Measurements from ENCODE around the gene CKAP2L.
A peak's percentile ranks its signal among the peaks of the same experiment; 100 is the strongest.

Gene CKAP2L

DNA sequence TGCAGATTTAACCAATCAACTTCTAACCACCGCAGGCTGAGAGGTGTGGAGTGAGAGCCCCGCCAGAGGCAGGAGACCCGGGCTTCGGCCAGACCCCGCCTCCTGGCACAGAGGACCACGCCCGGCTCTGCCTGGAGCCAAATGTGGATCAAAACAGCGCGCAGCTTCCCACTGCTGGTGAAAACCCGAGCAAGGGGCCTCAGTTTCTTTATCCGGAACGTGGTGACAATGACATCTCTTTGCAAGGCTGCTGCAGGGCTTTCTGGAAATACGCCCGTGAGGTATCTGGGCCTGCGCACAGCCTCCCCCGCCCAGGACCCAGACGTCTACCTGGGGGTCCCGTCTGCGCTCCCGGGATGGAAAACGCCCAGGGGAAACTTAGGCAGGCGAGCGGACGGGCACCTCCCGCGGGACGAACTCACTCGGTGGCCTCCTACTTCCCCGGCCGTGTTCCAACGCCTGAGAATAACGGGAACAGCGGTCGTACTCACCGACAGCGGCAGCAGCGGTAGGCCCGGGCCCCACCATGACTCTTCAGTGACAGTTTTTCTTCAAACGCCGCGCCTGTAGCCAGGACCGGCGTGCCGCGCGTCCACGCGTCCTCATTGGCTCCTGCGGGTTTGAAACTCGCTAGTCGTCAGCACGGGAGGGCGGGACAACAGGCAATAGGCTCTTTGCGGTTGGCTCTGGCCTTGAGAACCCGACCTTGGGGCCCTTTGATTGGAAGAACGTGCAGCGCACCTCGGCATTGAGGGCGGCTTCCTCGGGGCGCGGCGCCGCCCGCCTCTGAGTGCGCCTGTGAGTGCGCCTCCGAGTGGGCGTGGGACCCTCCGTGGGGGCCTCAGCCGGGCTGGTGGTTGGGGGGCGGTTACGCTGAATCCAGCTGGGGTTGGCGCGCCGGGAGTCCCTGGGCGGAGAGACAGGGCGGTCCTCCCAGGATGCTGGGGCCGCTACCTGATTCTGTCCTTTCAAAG, at the start of gene CKAP2L:
Gene CKAP2L (minus strand): TSS at position 539 of the 974 bp plus-strand sequence. CDS start 11 bp downstream, at position 528.
- H3K4me1 Mint-ChIP-seq (ENCODE audit: low read depth): peaks cover 50% of the 10 kb centered on the region
- no peaks in the 10 kb centered on the region for H3K27me3 Mint-ChIP-seq
- H3K4me3 Mint-ChIP-seq: peak within 1 kb of the TSS; percentile 97
- intact Hi-C loops (cut with micrococcal nuclease): loop anchor here (10.0 kb wide), 1 partner anchor 50 kb away; no protein-coding TSS in a partner anchor
- H3K9me3 Mint-ChIP-seq: no peaks in the 10 kb centered on the region
- peaks cover 9% of the 10 kb centered on the region for H3K36me3 Mint-ChIP-seq (ENCODE audit: low read depth)
- peak within 1 kb of the TSS; percentile 82 for H3K27ac Mint-ChIP-seq

GRCh38 chr2:112813280-112813966, 49.0 kb upstream of the CKAP2L start:
- peaks cover 33% of the 10 kb centered on the region for H3K4me1 Mint-ChIP-seq (ENCODE audit: low read depth)
- H3K4me3 Mint-ChIP-seq: no peak overlapping the region
- no peak overlapping the region for H3K27ac Mint-ChIP-seq
- no peaks in the 10 kb centered on the region for H3K27me3 Mint-ChIP-seq
- intact Hi-C loops (cut with micrococcal nuclease): loop anchor here (10.0 kb wide), 1 partner anchor 49 kb away; the partner anchor contains the start of gene CKAP2L
- H3K36me3 Mint-ChIP-seq (ENCODE audit: low read depth): no peaks in the 10 kb centered on the region
- H3K9me3 Mint-ChIP-seq: no peaks in the 10 kb centered on the region

GRCh38 chr2:112812318-112813267, 48.2 kb upstream of the CKAP2L start:
- H3K27ac Mint-ChIP-seq: peak overlapping the region; percentile 33
- H3K4me1 Mint-ChIP-seq (ENCODE audit: low read depth): peaks cover 33% of the 10 kb centered on the region
- H3K27me3 Mint-ChIP-seq: no peaks in the 10 kb centered on the region
- no peak overlapping the region for H3K4me3 Mint-ChIP-seq
- H3K36me3 Mint-ChIP-seq (ENCODE audit: low read depth): peaks cover 1% of the 10 kb centered on the region
- intact Hi-C loops (cut with micrococcal nuclease): loop anchor here (10.0 kb wide), 1 partner anchor 48 kb away; the partner anchor contains the start of gene CKAP2L
- peaks cover 2% of the 10 kb centered on the region for H3K9me3 Mint-ChIP-seq

- Mint-ChIP-seq H3K27ac (peak overlapping the region; percentile 33), H3K4me3 (no peak overlapping the region), H3K27me3 (no peaks in the 10 kb centered on the region), H3K36me3 (ENCODE audit: low read depth) (peaks cover 8% of the 10 kb centered on the region), H3K9me3 (peaks cover 10% of the 10 kb centered on the region), H3K4me1 (ENCODE audit: low read depth) (peaks cover 33% of the 10 kb centered on the region)
- intact Hi-C loops (cut with micrococcal nuclease): loop anchor here (10.0 kb wide), 1 partner anchor 47 kb away; the partner anchor contains the start of gene CKAP2L
These were observed 47.5 kb upstream of the CKAP2L start for GRCh38 chr2:112811841-112812306.

GRCh38 chr2:112811276-112811831, 46.9 kb upstream of the CKAP2L start:
- intact Hi-C loops (cut with micrococcal nuclease): loop anchor here (10.0 kb wide), 1 partner anchor 47 kb away; the partner anchor contains the start of gene CKAP2L
- H3K27ac Mint-ChIP-seq: peak overlapping the region; percentile 33
- no peaks in the 10 kb centered on the region for H3K27me3 Mint-ChIP-seq
- peaks cover 8% of the 10 kb centered on the region for H3K36me3 Mint-ChIP-seq (ENCODE audit: low read depth)
- H3K4me3 Mint-ChIP-seq: no peak overlapping the region
- H3K4me1 Mint-ChIP-seq (ENCODE audit: low read depth): peaks cover 33% of the 10 kb centered on the region
- peaks cover 12% of the 10 kb centered on the region for H3K9me3 Mint-ChIP-seq

DNA sequence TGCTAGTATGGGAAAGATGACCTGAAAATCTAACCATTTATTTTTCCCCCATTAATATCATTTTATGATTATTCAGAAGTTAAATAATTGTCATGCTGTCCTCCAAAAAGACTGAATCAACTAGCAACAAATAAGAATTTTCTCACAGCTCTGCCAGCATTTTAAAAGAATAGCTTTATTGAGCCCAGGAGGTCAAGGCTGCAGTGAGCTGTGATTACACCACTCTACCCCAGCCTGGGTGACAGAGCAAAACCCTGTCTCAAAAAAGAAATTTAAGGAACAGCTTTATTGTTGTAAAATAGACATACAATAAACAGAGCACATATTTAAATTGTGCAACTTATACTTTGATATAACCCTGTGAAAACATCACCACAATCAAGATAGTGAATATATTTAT, 44.7 kb upstream of the CKAP2L start:
- Mint-ChIP-seq H3K36me3 (ENCODE audit: low read depth) (peaks cover 8% of the 10 kb centered on the region), H3K27me3 (no peaks in the 10 kb centered on the region), H3K4me1 (ENCODE audit: low read depth) (peaks cover 33% of the 10 kb centered on the region), H3K9me3 (peaks cover 12% of the 10 kb centered on the region), H3K27ac (no peak overlapping the region), H3K4me3 (no peak overlapping the region)
- intact Hi-C loops (cut with micrococcal nuclease): no loop called here

GRCh38 chr2:112807233-112807807, 42.9 kb upstream of the CKAP2L start:
- peaks cover 8% of the 10 kb centered on the region for H3K36me3 Mint-ChIP-seq (ENCODE audit: low read depth)

DNA sequence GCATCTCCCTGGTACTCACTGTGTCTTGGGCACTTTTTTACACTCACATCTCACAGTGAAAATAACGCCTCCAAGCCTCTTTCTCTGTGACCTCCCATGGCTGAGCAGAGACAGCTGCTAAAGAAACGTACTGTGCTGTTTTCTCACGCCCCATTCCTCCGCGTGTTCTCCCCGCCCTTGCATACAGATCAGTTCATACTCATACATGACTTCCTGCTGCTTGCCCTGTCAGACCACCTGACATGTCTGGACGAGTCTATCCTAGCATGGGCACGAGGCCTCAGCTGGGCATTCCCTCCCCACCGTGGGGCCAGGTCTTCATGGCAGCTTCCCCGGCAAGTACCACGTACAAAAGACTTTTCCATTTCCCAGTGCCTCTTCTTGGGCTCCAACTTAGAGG, 41.1 kb upstream of the CKAP2L start:
- Mint-ChIP-seq H3K4me1 (ENCODE audit: low read depth) (peaks cover 8% of the 10 kb centered on the region), H3K4me3 (no peak overlapping the region), H3K27ac (no peak overlapping the region), H3K27me3 (no peaks in the 10 kb centered on the region), H3K9me3 (peaks cover 12% of the 10 kb centered on the region), H3K36me3 (ENCODE audit: low read depth) (peaks cover 8% of the 10 kb centered on the region)
- intact Hi-C loops (cut with micrococcal nuclease): no loop called here

More at GRCh38 chr2:112807233-112807807, 42.9 kb upstream of the CKAP2L start:
- H3K27ac Mint-ChIP-seq: no peak overlapping the region
- H3K4me1 Mint-ChIP-seq (ENCODE audit: low read depth): peaks cover 20% of the 10 kb centered on the region
- H3K27me3 Mint-ChIP-seq: no peaks in the 10 kb centered on the region
- H3K4me3 Mint-ChIP-seq: no peak overlapping the region
- intact Hi-C loops (cut with micrococcal nuclease): no loop called here
- peaks cover 12% of the 10 kb centered on the region for H3K9me3 Mint-ChIP-seq

DNA sequence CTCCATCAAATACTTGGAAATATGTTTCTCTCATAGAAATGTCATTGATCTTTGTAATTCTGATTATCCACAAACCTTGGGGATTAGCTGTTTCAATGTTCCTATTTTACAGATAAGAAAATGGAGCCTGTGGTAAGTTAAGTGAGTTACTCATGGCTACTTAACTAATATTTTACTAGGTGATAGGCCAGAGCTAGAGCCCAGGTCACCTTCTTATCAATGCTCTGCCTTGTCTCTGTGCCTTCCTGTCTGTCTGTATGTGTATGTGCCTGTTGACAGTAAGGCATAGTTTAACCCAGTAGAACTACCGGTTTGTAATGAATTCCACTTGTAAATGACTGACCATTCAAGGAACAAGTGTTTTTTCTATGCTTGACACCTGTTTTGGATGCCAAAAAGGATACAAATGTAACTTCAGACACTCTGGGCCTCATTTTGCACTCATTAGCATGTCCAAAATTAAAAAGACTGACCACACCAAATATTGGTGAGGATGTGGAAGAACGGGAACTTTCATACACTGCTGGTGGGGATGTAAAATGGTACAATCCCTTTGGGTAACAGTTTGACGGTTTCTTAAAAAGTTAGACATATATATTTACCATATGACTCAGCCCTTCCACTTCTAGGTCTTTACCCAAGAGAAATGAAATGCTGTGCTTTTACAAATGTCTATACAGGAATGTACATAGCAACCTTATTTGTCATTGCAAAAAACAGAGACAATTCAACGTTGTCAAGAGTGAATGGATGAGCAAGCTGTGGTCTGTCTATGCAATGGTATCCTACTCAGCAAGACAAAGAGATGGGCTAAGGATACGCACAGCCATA, 39.5 kb upstream of the CKAP2L start:
- H3K27ac Mint-ChIP-seq: no peak overlapping the region
- no peaks in the 10 kb centered on the region for H3K27me3 Mint-ChIP-seq
- H3K4me1 Mint-ChIP-seq (ENCODE audit: low read depth): peaks cover 15% of the 10 kb centered on the region
- H3K36me3 Mint-ChIP-seq (ENCODE audit: low read depth): peaks cover 8% of the 10 kb centered on the region
- H3K9me3 Mint-ChIP-seq: peaks cover 12% of the 10 kb centered on the region
- H3K4me3 Mint-ChIP-seq: no peak overlapping the region
- intact Hi-C loops (cut with micrococcal nuclease): no loop called here

- intact Hi-C loops (cut with micrococcal nuclease): no loop called here
- H3K9me3 Mint-ChIP-seq: no peaks in the 10 kb centered on the region
- no peaks in the 10 kb centered on the region for H3K36me3 Mint-ChIP-seq (ENCODE audit: low read depth)
- peak overlapping the region; percentile 6 for H3K27ac Mint-ChIP-seq
- no peak overlapping the region for H3K4me3 Mint-ChIP-seq
- H3K27me3 Mint-ChIP-seq: no peaks in the 10 kb centered on the region
- peaks cover 28% of the 10 kb centered on the region for H3K4me1 Mint-ChIP-seq (ENCODE audit: low read depth)
These were observed 36.6 kb upstream of the CKAP2L start for GRCh38 chr2:112800881-112801583.
